Heart left ventricle (tissue), 16 donors: ENCODE data around the gene CDKN1C. TPM values are rescaled to one million over a fixed set of nuclear protein-coding genes. Genes with fewer than 3 reads are reported as not detected.

ENCODE experiments used
- ATAC-seq, 4 donors: fragments of 200-7000 bp; cut with Tn5 transposase; one replicate each; pipeline ENCODE4 v1.9.1; 2020 to 2022; ENCODE audit warnings: moderate library complexity in 4 of 4, mild to moderate bottlenecking in 3 of 4, moderate number of reproducible peaks in 1 of 4
- DNase-seq, 5 donors: peaks; one replicate each; pipeline ENCODE4 v3.0.0-alpha.2; 2020
- H3K27ac ChIP-seq, 12 donors: fragments of 200-600 bp; sonication (generic) in 4 of 12; one replicate each; pipeline versions ENCODE4 v1.5.0 to v1.8.0; 2016 to 2022; ENCODE audit warnings: mild to moderate bottlenecking in 2 of 12
- H3K27me3 ChIP-seq, 9 donors: fragments of 200-600 bp; sonication (generic) in 2 of 9; one replicate each; pipeline versions ENCODE4 v1.5.1 to v1.8.0; 2016 to 2022; ENCODE audit warnings: mild to moderate bottlenecking in 3 of 9
- H3K36me3 ChIP-seq, 9 donors: fragments of 200-600 bp; sonication (generic) in 2 of 9; one replicate each; pipeline versions ENCODE4 v1.5.0 to v1.8.0; 2018 to 2022; ENCODE audit warnings: mild to moderate bottlenecking in 2 of 9
- H3K4me1 ChIP-seq, 12 donors: fragments of 200-600 bp; sonication (generic) in 4 of 12; one replicate each; pipeline versions ENCODE4 v1.5.0 to v1.8.0; 2016 to 2022; ENCODE audit warnings: mild to moderate bottlenecking in 3 of 12
- H3K4me3 ChIP-seq, 12 donors: fragments of 200-600 bp; sonication (generic) in 4 of 12; one replicate each; pipeline versions ENCODE4 v1.5.0 to v1.8.0; 2017 to 2022; ENCODE audit warnings: mild to moderate bottlenecking in 9 of 12, moderate library complexity in 4 of 12
- H3K9me3 ChIP-seq, 12 donors: fragments of 200-600 bp; sonication (generic) in 4 of 12; one replicate each; pipeline versions ENCODE4 v1.5.0 to v1.8.0; 2016 to 2022; ENCODE audit warnings: mild to moderate bottlenecking in 1 of 12
- CTCF ChIP-seq, 12 donors: fragments of 200-600 bp; sonication (generic) in 4 of 12; IDR thresholded peaks; one replicate each; pipeline versions ENCODE4 v1.5.0 to v1.8.0; 2018 to 2022; ENCODE audit warnings: antibody characterized with exemption in 12 of 12, mild to moderate bottlenecking in 5 of 12
- POLR2A ChIP-seq, 2 donors: fragments of 450-650 bp; IDR thresholded peaks; one replicate each; pipeline ENCODE4 v1.6.1; 2017; ENCODE audit warnings: antibody characterized with exemption in 2 of 2, mild to moderate bottlenecking in 2 of 2, moderate library complexity in 2 of 2
- WGBS, 4 donors: extraction: QIAGEN DNeasy Blood & Tissue Kit in 2 of 4; methylation state at CpG; one replicate each; pipeline versions ENCODE4 v1.1.5 to v1.1.7; 2013 to 2018; 5-methylcytosine and 5-hydroxymethylcytosine counted together
- intact Hi-C, 10 donors: fragments of 100-400 bp; cut with DNase I; formaldehyde crosslinking; loops; one replicate each; pipeline versions ENCODE4 v1.11.1 to v1.14.2; 2022
- polyA plus RNA-seq, 2 donors: library from polyadenylated mRNA; stranded (reverse); fragments of 200-250 nt; gene quantifications; one replicate each; pipeline ENCODE4 v1.2.3, GENCODE V29; 2013
- total RNA-seq, 9 donors: library from RNA; depleted of rRNA in 2 of 9; stranded (reverse); fragments of >200 nt in 2 of 9; fragmentation: NEBNext Ultra II Directional in 3 of 9; extraction: Animal tissue kit (Norgen Biotek cat#: 25700) in 3 of 9; gene quantifications; one replicate each; pipeline versions ENCODE4 v1.1.0 to v1.2.4, GENCODE V29; 2016 to 2023
- donor health status: ischemic (EF 13 %, LVEDD 7.1; RV severe dilation, severe dysfunction).
- donor health status: healthy with polysubstance abuse.
- donor health status: DM: no; HTN: yes; CAD: no.
- donor health status: DM: no; HTN: no; CAD: no.
- donor health status: ischemic (EF 25% LVEDD 6.9; RV normal size, moderate dysfunction).
- donor health status: ischemic (EF 25% LVEDD 5.7; RV mildly dilated, moderate dysfunction).
- donor health status: healthy.
- donor health status: DM: yes; HTN: yes; CAD: no.
- donor health status: ischemic (EF 35%, LVEDD 5.7; RV mildly dilated, moderate dysfunction).
- donor health status: nonischemic (EF 11% LVEDD 7.7; RV severe dilation, severe dysfunction).
- donor health status: DM: yes; HTN: yes; CAD: no.
- donor health status: PGD.
- donor health status: ischemic (EF 29% LVEDD 5.4; RV normal size, mild dysfunction).
- donor health status: nonischemic (EF 23%, LVEDD 6.1; RV moderate dilation, normal function).

Gene CDKN1C
- total and polyA plus RNA-seq, 11 donors, result 18.8 to 42.5 (median 33.4) TPM

GRCh38 chr11:2838091-2838490 is 47.5 kb downstream of the CDKN1C start:
- Histone ChIP-seq H3K9me3 (no peaks in the 10 kb centered on the region), H3K4me3 (no peak overlapping the region), H3K27ac (peak overlapping the region in 9 of 12 donors; percentile 57 to 78 (median 71)), H3K4me1 (peaks cover 6 to 50% (median 25%) of the 10 kb centered on the region in 12 donors), H3K36me3 (no peaks in the 10 kb centered on the region), H3K27me3 (no peaks in the 10 kb centered on the region)
- DNase-seq, result no peak
- TF ChIP-seq POLR2A (IDR thresholded peaks at IDR 0.05) (no peak), CTCF (IDR thresholded peaks at IDR 0.05) (no peak)
- no peak for ATAC-seq
- WGBS, 4 donors, result 45 to 59% (median 54%) methylated on average over 11 of the region's 11 CpGs
- intact Hi-C loops, result loop anchor here in 1 of 10 donors (5.0 kb wide), 1 partner anchor 44 kb away; no protein-coding TSS in a partner anchor

GRCh38 chr11:2837651-2838050 is 47.9 kb downstream of the CDKN1C start:
- ATAC-seq (no peak), DNase-seq (no peak)
- peaks cover 6 to 50% (median 25%) of the 10 kb centered on the region in 12 donors for H3K4me1 ChIP-seq
- intact Hi-C loops, result loop anchor here in 1 of 10 donors (5.0 kb wide), 1 partner anchor 45 kb away; no protein-coding TSS in a partner anchor
- H3K4me3 ChIP-seq, result no peak overlapping the region
- TF ChIP-seq POLR2A (IDR thresholded peaks at IDR 0.05), result no peak
- no peak for TF ChIP-seq CTCF (IDR thresholded peaks at IDR 0.05)
- no peaks in the 10 kb centered on the region for H3K27me3 ChIP-seq
- 79 to 82% (median 80%) methylated on average over 12 of the region's 12 CpGs for WGBS, 4 donors
- no peaks in the 10 kb centered on the region for H3K9me3 ChIP-seq
- peak overlapping the region in 11 of 12 donors; percentile 57 to 78 (median 66) for H3K27ac ChIP-seq
- no peaks in the 10 kb centered on the region for H3K36me3 ChIP-seq

- Histone ChIP-seq H3K4me3 (peak overlapping the region in 1 of 12 donors; percentile 23), H3K27me3 (no peaks in the 10 kb centered on the region), H3K9me3 (no peaks in the 10 kb centered on the region), H3K4me1 (peaks cover 6 to 50% (median 25%) of the 10 kb centered on the region in 12 donors), H3K27ac (peak overlapping the region in 11 of 12 donors; percentile 57 to 78 (median 66)), H3K36me3 (no peaks in the 10 kb centered on the region)
- TF ChIP-seq CTCF (IDR thresholded peaks at IDR 0.05), result peak in 10 of 12 donors; percentile 12 to 64 (median 44)
- peak in 1 of 2 donors; percentile 31 for TF ChIP-seq POLR2A (IDR thresholded peaks at IDR 0.05)
- ATAC-seq, result peak; percentile 86 to 91 (median 88)
- peak; percentile 80 to 88 (median 85) for DNase-seq
- 27 to 35% (median 31%) methylated on average over 18 to 20 of the region's 20 CpGs for whole genome bisulfite sequencing, 4 donors
- intact Hi-C loops, result loop anchor here in 1 of 10 donors (5.0 kb wide), 1 partner anchor 45 kb away; no protein-coding TSS in a partner anchor
These were observed 48.4 kb downstream of the CDKN1C start for GRCh38 chr11:2837096-2837601.

GRCh38 chr11:2836315-2837095 is 49.1 kb downstream of the CDKN1C start:
- no peak overlapping the region for H3K4me3 ChIP-seq
- ATAC-seq (no peak), DNase-seq (no peak)
- H3K9me3 ChIP-seq, result no peaks in the 10 kb centered on the region
- no peaks in the 10 kb centered on the region for H3K36me3 ChIP-seq
- no peaks in the 10 kb centered on the region for H3K27me3 ChIP-seq
- intact Hi-C loops, result loop anchor here in 1 of 10 donors (5.0 kb wide), 1 partner anchor 46 kb away; no protein-coding TSS in a partner anchor
- TF ChIP-seq CTCF (IDR thresholded peaks at IDR 0.05) (no peak), POLR2A (IDR thresholded peaks at IDR 0.05) (no peak)
- peaks cover 6 to 50% (median 25%) of the 10 kb centered on the region in 12 donors for H3K4me1 ChIP-seq
- peak overlapping the region in 10 of 12 donors; percentile 57 to 78 (median 66) for H3K27ac ChIP-seq
- WGBS, 4 donors, result 71 to 82% (median 78%) methylated on average over 22 to 23 of the region's 23 CpGs
